GM18507 (cell line): ENCODE results near the gene CYFIP1.

ENCODE experiments used
- DNase-seq: peaks from one replicate; pipeline ENCODE4 v3.0.0; 2011; ENCODE audit warnings: low read depth; ENCODE audit not compliant: insufficient read length; ENCODE audit errors: extremely low spot score
- FAIRE-seq: peaks from 2 replicates; lab custom pipeline; 2011; peaks lifted over from hg19 to GRCh38; lab: Jason Lieb, UNC

Gene CYFIP1

DNA sequence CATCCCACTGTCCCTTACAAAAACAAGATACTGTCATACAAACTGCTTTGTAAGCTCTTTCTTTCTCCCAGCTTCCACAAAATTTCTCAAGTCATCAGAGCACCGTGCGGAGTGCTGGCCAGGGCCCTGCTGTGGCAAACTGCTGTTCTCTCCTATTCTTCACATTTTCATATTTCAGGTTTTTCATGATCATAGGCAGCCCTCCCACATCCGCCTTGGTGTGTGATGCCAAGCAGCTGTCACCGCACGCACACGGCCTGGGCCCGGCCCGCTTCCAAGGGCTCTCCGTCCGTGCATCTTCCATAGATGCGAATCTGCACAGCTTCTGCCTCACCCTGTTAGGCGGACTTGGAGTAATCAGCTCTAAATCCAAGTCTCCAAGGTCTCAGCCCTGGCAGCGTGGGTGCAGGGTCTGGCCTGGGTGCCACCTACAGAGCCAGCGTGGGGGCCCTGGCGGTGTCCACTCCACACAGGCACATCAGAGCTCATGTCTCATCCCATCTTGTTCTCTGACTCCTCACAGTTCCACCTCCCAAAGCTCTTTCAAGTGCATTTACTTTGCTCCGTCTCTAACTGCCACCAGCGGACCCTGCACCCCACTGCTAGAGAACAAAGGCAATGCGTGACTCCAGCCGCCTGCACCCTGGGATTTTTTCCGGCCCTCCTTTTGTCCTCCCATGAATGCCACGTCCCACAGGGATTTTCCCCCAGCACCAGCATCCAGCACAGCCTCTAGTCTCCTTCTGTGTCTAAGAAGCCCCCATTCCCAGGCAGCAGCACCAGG, 27.2 kb downstream of the CYFIP1 start:
- DNase-seq (no peak), FAIRE-seq (no peak)

DNA sequence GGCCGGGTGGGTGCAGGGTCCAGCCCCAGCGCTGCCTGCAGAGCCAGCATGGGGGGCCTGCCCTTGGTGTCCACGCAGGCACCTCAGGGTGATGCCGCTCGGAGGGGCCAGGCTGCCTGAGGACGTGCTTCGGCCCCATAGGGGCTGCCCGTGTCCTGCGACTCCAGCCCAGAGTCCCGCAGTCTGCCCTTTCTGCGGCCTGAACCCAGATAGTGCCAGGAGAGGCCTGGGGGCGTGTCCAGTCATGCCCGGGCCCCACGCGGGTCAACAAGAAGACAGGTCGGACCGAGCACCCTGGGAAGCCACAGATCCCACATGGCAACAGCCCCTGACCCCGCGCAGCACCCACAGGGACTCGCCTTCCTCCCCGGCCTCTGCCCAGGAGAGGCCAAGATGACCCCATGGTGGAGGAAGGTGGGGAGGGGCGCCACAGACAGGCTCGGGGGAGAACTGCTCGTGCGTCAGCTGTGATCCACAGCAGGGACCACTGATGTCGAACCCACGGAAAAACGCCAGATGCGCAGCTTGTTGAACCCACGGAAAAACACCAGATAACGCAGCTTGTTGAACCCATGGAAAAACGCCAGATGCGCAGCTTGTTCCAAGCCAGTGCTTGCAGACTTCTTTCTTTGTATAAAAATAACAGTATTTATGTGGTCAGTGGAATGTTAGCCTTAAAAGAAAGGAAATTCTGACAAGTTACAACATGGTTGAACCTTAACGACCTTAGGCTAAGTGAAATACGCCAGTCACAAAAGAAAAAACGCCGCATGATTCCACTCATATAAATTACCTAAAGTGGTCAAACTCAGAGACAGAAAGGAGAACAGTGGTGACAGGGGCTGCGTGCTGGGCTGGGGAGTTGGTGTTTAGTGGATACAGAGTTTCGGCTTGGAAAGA, 28.5 kb downstream of the CYFIP1 start:
- DNase-seq (no peak), FAIRE-seq (no peak)

DNA sequence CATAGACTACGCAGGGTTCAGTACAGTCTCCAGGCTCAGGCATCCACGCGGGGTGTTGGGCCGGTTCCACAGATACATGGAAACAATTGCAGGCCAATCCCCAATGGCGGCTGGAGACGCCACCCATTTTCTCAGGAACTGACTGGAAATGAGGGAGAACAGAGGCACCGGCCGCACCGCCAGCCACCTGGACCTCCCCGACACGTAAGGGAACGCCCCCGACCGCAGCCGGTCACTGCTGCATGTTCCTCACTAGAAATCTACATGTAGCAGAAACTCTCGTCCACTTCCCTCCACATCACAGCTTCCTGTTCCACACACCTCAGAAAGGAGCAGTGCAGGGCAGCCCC, 29.2 kb downstream of the CYFIP1 start:
- DNase-seq (no peak), FAIRE-seq (no peak)

DNA sequence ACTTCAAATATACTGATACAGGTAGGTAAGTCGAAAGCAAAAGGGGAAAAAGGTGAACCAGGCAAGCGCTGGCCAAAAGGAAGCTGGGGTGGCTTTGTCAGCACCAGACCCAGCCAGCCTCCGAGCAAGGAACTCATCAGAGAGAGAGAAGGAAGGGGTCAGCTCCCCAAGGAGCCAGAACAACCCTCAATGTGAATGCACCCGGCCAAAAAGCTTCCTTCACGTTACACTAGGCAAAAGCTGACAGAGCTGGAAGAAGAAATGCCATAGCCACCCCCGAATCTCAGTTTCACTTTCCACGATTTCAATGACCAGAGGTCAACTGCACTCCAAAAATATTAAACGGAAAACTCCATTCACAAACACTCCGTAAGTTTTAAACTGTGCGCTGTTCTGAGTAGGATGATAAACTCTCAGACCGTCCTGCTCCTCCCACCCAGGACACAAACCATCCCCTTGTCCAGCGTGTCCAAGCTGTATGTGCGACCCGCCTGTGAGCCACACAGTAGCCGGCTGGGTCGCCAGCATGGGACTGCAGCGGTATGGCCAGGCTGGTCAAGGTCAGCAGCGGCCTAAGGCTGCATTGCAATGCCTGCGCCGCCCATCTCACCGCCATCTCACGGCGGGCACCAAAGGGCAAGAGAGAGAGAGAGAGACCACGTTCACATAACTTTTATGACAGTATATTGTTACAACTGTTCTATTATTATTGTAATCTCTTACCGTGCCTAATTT, 29.7 kb downstream of the CYFIP1 start:
- FAIRE-seq (no peak), DNase-seq (no peak)

DNA sequence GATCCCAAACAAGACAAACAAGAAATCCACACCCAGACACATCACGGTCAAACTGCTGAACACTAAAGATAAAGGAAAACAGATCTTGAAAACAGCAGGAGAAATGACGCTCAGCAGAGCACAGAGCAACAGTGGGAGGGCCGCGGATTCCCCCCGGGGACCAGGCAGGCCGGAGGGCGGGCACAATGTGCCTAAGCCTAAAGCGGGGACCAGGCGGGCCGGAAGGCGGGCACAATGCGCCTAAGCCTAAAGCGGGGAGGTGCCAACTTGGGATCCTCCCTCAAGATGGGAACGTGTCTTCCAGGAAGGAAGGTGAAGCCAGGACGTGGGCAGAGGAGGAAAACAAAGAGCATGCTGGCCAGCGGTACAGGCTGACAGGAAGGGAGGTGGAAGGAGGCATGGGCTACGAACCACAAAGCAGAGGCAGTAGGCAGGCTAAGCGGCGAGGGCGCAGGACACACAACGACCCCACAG, 31.1 kb downstream of the CYFIP1 start:
- DNase-seq (no peak), FAIRE-seq (no peak)

DNA sequence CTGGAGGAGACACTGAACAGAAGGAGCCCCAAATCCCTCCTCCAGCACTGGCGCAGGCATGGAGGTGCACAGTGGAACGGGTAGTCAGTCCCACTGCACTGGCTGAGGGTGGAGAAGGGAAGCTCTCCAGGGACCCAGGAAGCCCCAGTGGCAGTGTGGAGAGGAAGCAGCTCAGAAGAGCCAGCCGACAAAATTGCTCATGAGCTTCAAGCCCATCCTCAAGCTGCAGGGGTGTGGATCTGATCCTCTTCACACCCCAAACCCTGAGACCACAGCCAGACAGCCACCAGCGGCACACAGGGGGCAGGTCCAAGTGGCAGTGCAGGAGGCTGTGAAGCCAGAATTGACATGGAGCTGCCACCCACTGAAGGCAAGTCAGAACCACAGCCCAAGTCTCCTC, 32.1 kb downstream of the CYFIP1 start:
- DNase-seq (no peak), FAIRE-seq (no peak)

DNA sequence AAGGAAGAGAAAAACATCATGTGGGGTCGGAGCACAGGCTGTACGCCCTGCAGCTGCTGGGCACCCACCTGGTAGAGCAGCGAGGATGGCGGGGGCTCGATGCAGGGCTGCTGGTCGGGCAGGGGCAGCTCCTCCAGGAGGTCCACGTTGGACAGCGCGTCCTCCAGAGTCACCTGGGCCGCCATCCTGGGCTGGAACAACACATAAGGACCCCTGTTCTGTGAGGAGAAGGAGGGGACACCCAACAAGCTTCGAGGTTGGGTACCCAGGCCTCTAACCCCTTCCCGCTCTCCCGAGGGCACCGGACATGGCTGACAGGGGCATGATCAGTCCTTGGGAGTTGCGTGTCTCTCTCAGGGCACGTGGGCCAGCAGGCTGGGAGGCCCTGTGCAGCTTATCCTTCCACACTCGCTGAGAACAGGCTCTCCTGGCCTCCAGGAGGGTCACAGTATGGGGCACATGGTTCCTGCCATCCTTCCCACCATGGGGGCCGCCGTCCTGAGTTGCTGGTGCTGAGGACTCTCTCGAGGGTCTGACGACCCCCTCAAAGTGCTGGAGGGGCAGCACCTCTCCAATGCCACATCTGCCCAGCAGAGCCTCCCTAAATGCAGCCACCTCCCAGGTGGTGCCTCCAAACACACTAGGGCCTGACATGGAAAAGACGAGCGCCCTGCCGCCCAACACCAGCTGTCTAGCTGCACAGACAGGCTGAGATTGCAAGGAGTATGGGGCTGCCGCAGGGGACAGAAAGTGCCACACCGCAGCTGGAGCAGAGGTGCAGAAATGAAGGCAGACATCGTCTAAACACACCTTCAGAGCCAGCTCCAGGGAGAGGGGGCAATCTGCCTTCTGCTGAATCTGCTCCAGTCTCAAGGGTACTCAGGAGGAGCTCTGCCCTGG, 32.8 kb downstream of the CYFIP1 start:
- FAIRE-seq (no peak), DNase-seq (no peak)

DNA sequence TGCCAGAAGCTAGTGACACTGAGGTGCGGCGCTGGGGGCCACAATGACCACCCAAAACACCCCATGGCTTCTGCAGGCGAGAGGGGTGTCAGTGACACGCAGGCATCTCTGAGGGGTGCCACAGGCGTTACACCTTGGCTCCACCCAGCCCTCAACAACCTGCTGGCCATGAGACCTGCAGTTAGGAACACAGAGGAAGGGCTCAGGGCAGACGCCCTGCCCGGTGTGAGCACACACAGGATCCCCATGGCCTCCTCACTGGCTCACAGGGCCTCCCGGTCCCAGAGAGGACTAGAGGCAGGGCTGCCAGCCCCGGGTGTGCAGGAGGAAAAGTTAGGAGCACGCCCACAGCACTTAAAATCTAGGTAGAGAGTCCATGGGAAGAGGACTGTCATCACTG, 35.1 kb downstream of the CYFIP1 start:
- DNase-seq (no peak), FAIRE-seq (no peak)

DNA sequence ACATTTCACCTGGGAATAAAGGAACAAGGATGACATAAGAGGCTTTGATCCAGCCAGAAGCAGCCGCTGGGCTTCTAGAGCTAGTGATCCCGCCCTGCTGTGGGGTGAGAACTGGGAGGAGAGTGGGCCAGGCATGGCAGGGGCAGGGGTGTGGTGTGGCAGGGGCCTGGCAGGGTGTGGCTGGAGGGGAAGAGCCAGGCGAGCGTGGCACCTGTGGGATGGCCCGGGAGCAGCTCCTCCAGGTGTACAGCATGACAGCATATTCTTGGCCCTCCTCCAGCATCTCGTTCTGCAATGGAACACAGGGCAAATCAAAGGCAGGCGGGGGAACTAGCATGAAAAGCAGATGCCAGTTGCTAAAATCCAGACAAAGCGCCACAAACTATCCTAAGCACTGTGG, 35.5 kb downstream of the CYFIP1 start:
- DNase-seq (no peak), FAIRE-seq (no peak)

DNA sequence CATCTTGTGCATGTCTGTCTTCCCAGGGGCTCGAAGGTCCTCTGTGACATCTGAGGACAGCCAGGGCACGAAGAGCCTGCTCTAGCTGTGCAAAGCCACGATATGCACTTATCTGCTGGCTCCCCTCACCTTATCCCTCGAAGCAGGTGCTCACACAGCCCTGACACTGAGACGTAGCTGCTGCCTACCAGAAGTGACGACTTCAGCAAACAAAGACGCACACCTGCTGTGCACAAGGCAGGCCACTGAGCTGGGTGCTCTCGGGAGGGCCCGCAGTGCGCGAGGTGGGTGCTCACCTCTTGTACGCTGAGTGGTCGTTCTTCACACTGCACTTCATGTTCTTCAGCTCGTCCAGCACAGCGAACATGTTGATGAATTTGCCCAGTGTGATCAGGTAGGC, 37.3 kb downstream of the CYFIP1 start:
- no peak for FAIRE-seq

DNA sequence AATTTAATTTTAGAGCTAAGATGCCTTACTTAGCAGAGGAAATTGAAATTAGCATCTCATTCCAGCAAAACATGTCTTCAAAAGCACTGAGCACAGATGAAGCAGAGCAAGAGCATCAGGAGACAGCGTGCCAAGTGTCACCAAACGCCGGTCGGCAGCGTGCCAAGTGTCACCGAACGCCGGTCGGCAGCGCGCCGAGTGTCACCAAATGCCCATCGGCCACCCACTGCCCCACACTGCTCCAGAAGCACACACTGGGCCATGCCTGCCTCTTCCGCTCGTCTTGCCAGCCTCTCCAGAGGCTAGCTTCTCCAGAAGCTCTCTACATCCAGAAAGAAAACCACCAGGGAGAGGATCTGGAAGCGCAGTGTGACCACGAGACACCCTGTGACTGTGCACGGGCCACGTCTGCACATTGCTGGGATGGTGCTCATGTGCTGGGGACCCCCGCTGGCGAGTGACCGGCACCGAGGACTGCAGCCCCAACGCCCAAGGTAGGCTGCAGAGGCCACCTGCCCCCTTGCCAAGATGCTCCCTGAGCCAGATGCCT, 37.8 kb downstream of the CYFIP1 start:
- FAIRE-seq (no peak), DNase-seq (no peak)

More for the DNA sequence above, 37.3 kb downstream of the CYFIP1 start:
- no peak for DNase-seq

DNA sequence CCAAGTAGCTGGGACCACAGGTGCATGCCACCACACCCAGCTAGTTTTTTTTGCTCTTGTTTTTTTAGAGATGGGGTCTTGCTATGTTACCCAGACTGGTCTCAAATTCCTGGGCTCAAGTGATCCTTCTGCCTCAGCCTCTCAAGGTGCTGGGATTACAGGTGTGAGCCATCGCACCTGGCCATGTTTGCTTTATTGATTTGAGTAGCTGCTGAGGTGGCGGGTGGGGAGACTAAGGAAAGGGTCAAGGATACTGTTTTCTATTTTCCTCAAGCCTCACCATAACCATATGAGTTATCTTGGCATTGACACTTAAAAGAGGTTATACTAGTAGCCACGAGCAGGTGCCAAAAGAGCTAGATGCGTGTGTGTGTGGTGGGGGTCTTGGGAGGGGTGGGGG, 39.0 kb downstream of the CYFIP1 start:
- no peak for FAIRE-seq
- DNase-seq: no peak

DNA sequence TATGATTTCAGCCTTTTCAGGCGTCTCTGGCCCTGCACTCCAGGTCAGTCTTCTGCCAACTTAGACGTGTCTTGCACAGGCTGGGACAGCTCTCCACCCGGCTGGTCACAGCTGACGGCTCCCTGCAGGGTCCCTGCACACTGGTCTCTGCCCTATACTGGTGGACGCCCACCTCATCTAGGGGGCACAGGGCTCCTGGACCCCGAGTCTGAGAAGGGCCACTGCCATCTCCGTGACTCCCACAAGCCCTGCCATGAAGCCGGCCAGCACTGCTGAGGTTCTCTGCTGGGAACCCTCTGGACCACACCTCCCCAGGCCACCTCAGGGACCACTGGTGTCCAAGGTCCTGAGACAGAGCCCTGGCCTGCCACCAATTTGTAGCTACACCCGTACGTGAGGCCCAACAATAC, 40.5 kb downstream of the CYFIP1 start:
- no peak for FAIRE-seq
- DNase-seq: no peak

DNA sequence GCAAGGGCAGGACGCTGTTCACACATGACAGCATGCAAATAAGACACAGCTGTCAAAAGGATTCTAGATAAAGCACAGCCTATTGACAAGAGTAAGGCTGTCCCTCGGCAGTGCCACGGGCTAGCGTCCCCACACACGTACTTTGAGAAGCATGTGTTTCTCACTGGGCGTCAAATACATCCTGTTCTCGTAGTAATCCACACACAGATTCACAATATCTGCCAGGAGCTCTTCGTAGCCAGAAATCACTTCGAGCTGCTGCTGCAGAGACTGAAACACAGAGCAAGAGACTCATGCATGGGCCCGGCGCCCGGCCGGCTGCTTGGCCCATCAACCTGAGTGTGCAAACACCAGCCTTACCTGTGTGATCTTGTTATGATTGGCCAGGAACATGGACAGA, 41.1 kb downstream of the CYFIP1 start:
- FAIRE-seq (no peak), DNase-seq (no peak)

DNA sequence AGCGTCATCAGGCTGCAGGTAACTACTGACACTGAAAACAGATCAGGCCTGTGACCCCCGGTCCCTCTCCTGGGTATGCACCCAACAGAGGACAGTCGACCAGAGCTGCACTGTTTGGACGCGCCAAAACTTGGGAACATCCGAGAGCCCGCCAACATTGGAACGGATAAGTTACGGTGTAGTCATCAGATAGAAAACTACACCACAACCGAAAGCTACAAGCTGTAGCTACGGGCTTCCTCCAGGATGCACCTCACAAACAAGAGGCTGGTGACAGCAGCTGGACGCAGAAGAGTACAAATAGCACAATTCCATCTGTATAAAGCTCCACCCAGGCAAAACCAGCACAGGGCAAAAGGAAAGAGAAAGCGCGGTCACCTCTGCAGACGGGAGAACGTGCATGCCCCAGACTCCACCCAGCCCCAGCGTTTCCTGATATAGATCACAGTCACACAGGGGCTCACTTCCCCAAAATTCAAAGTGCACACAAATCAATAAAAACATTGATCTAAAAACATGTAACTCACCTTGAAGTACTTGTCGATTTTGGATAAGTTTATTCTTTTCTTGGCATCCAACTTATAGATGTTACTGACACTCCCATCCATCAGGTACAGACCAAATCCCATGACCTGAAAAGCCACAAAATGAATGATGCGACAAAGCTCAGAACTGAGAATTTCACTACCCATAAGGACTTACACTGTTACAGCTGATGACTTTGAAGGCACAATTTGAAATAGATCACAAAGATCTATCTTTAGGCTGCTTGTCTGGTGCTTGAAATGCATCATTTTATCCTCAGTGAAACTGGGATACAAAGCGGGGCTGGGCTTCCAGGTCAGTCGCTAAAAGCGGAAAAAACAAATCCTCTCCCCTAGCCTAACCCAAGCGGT, 43.3 kb downstream of the CYFIP1 start:
- FAIRE-seq: no peak
- peak; percentile 11 for DNase-seq

DNA sequence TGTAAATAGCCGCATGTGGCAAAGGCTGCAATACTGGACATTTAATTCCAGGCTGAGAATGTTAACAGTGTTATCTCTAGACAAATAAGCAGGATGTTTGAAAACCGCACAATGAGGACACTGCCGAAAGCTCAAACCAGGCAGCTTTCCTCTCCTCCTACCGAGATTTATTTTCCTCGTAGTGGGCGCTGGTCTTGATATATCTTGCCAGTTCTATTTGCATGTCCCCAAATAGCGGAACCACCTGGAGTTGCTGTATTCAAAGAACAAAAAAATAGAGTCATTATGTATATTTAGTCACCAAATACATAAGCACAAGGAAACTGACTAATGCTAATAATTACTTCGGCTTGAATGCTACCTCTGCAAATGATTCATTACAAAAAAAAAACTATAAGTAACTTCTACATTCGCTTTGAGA, 46.5 kb downstream of the CYFIP1 start:
- no peak for DNase-seq
- FAIRE-seq: no peak

DNA sequence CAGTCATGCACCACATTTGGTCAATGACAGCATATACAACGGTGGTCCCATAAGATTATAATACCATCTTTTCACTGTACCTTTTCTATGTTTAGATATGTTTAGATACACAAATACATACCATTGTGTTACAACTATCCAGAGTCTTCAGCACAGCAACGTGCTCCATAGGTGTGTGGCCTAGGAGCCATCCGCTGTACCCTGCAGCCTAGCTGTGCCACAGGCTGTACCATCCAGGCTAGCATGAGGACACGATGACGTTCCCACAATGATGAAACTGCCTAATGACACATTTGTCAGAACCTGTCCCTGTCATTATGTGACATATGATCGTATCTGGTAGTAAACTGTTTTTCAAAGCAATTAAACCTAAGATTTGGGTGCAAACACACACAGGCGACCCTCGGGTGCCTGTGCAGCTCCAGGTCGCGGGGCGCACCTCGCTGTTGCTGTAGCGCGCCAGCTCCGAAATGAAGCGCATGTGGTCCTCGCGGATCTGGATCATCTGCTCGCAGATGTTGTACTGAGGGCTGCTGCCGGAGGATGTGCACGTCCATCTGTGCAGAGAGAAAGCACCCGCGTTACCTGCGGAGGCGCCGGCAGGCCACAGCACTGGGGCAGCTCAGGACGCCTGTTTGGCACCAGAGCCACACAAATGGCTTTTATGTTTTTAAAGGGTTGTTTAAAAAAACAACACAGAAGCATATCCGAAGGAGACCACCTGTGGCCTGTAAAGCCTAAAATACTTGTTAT, 48.2 kb downstream of the CYFIP1 start:
- FAIRE-seq (no peak), DNase-seq (no peak)
